ENCODE results near the gene CDC42SE2.

GRCh38 chr5:131218392-131218791 is 45.5 kb upstream of the CDC42SE2 start:
- TF ChIP-seq EZH2 (IDR thresholded peaks at IDR 0.05; ENCODE audit: borderline replicate concordance, low read length), result no peak
- TF ChIP-seq CTCF (IDR thresholded peaks at IDR 0.05; ENCODE audit: low read length), result no peak

Measured in OCI-LY1 (cell line).